Natural killer cell (primary cell): ENCODE data around the gene PDLIM4. TPM values are rescaled to one million over a fixed set of nuclear protein-coding genes. Genes with fewer than 3 reads are reported as not detected.

Experiments used
- ATAC-seq, 3 donors: fragments of 150-1000 bp in 2 of 3; fragments of 200-7000 bp in 1 of 3; cut with Tn5 transposase; 1 replicate in 1 of 3; 2 replicates in 2 of 3; pipeline ENCODE4 v1.10.0; 2021; ENCODE audit warnings: mild to moderate bottlenecking in 2 of 3, moderate library complexity in 2 of 3
- DNase-seq, 2 donors: peaks; one replicate each; pipeline versions ENCODE4 v3.0.0 to v3.0.0-alpha.2; 2013 to 2021; ENCODE audit warnings: mixed read lengths in 1 of 2
- H3K27ac ChIP-seq: one replicate; pipeline ENCODE4 v1.5.1; 2013; ENCODE audit warnings: mild to moderate bottlenecking, low read length
- H3K27me3 ChIP-seq: one replicate; pipeline ENCODE4 v1.6.1; 2013; ENCODE audit warnings: low read length; ENCODE audit not compliant: control insufficient read depth, insufficient read depth
- H3K36me3 ChIP-seq: one replicate; pipeline ENCODE4 v1.6.1; 2013; ENCODE audit warnings: low read length; ENCODE audit not compliant: control insufficient read depth, insufficient read depth
- H3K4me1 ChIP-seq: one replicate; pipeline ENCODE4 v1.6.1; 2013; ENCODE audit warnings: low read length; ENCODE audit not compliant: control insufficient read depth, insufficient read depth
- H3K4me3 ChIP-seq: one replicate; pipeline ENCODE4 v1.5.1; 2013; ENCODE audit warnings: low read length
- H3K9me3 ChIP-seq: one replicate; pipeline ENCODE4 v1.6.1; 2013; ENCODE audit warnings: low read length; ENCODE audit not compliant: control insufficient read depth, insufficient read depth
- H3K27ac Mint-ChIP-seq, 2 donors: one replicate each; pipeline ENCODE4 v1.8.0; 2022; ENCODE audit warnings: mild to moderate bottlenecking in 2 of 2, mixed read lengths in 2 of 2, moderate library complexity in 1 of 2
- H3K27me3 Mint-ChIP-seq, 2 donors: one replicate each; pipeline ENCODE4 v1.8.0; 2022; ENCODE audit warnings: low read depth in 2 of 2, mixed read lengths in 2 of 2
- H3K36me3 Mint-ChIP-seq: one replicate; pipeline ENCODE4 v1.8.0; 2022; ENCODE audit warnings: mixed read lengths
- H3K4me1 Mint-ChIP-seq, 2 donors: one replicate each; pipeline ENCODE4 v1.8.0; 2022; ENCODE audit warnings: mixed read lengths in 2 of 2
- H3K4me3 Mint-ChIP-seq: one replicate; pipeline ENCODE4 v1.8.0; 2022; ENCODE audit warnings: mild to moderate bottlenecking, moderate library complexity, mixed read lengths
- H3K9me3 Mint-ChIP-seq, 2 donors: one replicate each; pipeline ENCODE4 v1.8.0; 2022; ENCODE audit warnings: mixed read lengths in 2 of 2
- WGBS: methylation state at CpG from one replicate; pipeline ENCODE4 v1.1.7; 2013; ENCODE audit warnings: missing lambda C conversion rate; ENCODE audit not compliant: insufficient coverage; 5-methylcytosine and 5-hydroxymethylcytosine counted together
- intact Hi-C: fragments of 100-400 bp; cut with micrococcal nuclease; formaldehyde crosslinking; loops from one replicate; pipeline ENCODE4 v1.14.2; 2022
- total RNA-seq, 4 donors: library from RNA; stranded (reverse); fragments of 120-200 nt in 1 of 4; gene quantifications; one replicate each; pipeline versions ENCODE4 v1.2.3 to v1.2.4, GENCODE V29; 2013 to 2022
- TF ChIP-seq, protein P1 (sequence below): fragments of 200-600 bp; IDR thresholded peaks from one replicate; pipeline ENCODE4 v1.8.0; 2022; ENCODE audit warnings: antibody characterized with exemption

The PDLIM4 gene
- total RNA-seq, 3 donors from 2014 or later (not counting 1 experiment from before 2014, with no cell fraction given): not detected

DNA sequence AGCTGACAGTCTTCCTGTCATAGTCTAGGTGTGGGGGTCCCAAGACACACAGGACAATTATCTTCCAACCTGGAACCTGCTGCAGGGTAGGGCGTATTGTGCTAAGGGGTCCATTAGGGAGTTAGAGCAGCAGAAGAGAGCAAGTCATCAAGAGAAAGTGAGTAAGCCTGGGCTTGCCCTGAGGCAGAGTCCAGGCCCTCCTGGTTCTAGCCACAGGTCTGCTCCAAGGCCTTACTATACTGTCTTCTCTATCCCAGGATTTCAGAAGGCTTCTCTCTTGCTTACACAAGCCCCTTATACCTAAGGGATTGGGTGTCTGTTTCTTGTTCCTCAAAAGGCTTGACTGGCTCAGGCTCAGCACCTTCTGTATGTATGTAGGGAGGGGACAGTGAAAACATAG lies 37.5 kb upstream of the PDLIM4 start:
- no peaks in the 10 kb centered on the region for H3K36me3 Mint-ChIP-seq
- peaks cover 0 to 2% of the 10 kb centered on the region in 2 donors for H3K27me3 Mint-ChIP-seq
- ATAC-seq (no peak), DNase-seq (no peak)
- no peak overlapping the region for H3K27ac Mint-ChIP-seq
- intact Hi-C loops: no loop called here
- H3K4me1 Mint-ChIP-seq: no peaks in the 10 kb centered on the region
- Histone ChIP-seq H3K27ac (no peak overlapping the region), H3K27me3 (no peaks in the 10 kb centered on the region), H3K9me3 (no peaks in the 10 kb centered on the region), H3K4me1 (peaks cover 3% of the 10 kb centered on the region), H3K4me3 (no peak overlapping the region), H3K36me3 (no peaks in the 10 kb centered on the region)
- no peak overlapping the region for H3K4me3 Mint-ChIP-seq
- no peaks in the 10 kb centered on the region for H3K9me3 Mint-ChIP-seq
- WGBS: 85% methylated on average over 1 of the region's 1 CpG
- TF ChIP-seq, protein P1, sequence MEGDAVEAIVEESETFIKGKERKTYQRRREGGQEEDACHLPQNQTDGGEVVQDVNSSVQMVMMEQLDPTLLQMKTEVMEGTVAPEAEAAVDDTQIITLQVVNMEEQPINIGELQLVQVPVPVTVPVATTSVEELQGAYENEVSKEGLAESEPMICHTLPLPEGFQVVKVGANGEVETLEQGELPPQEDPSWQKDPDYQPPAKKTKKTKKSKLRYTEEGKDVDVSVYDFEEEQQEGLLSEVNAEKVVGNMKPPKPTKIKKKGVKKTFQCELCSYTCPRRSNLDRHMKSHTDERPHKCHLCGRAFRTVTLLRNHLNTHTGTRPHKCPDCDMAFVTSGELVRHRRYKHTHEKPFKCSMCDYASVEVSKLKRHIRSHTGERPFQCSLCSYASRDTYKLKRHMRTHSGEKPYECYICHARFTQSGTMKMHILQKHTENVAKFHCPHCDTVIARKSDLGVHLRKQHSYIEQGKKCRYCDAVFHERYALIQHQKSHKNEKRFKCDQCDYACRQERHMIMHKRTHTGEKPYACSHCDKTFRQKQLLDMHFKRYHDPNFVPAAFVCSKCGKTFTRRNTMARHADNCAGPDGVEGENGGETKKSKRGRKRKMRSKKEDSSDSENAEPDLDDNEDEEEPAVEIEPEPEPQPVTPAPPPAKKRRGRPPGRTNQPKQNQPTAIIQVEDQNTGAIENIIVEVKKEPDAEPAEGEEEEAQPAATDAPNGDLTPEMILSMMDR: no peak

DNA sequence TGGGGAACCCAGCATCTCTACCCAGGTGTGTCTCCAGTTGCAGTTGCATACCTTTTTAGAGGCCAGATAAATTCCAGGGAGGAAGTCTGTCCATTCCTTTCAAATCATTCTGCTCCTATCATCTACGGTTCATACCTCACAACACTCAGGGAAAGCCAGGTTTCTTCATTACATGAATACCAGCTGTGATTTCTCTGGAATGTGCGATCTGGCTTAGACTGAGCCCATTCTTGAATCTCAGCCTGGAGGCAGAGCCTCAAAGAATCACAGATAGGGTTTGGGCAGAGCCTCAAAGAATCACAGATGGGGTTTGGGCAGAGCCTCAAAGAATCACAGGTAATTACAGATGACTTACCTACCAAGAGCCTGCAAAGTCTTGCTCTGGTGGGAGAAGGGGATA lies 37.0 kb upstream of the PDLIM4 start:
- H3K27me3 Mint-ChIP-seq: peaks cover 3 to 7% of the 10 kb centered on the region in 2 donors
- 88% methylated on average over 2 of the region's 2 CpGs for WGBS
- Histone ChIP-seq H3K4me3 (no peak overlapping the region), H3K9me3 (no peaks in the 10 kb centered on the region), H3K27ac (no peak overlapping the region), H3K4me1 (peaks cover 3% of the 10 kb centered on the region), H3K36me3 (no peaks in the 10 kb centered on the region), H3K27me3 (no peaks in the 10 kb centered on the region)
- no peak overlapping the region for H3K27ac Mint-ChIP-seq
- no peak overlapping the region for H3K4me3 Mint-ChIP-seq
- TF ChIP-seq, protein P1: no peak
- DNase-seq (no peak), ATAC-seq (no peak)
- intact Hi-C loops: no loop called here
- no peaks in the 10 kb centered on the region for H3K36me3 Mint-ChIP-seq
- peaks cover 0 to 4% of the 10 kb centered on the region in 2 donors for H3K4me1 Mint-ChIP-seq
- H3K9me3 Mint-ChIP-seq: no peaks in the 10 kb centered on the region

DNA sequence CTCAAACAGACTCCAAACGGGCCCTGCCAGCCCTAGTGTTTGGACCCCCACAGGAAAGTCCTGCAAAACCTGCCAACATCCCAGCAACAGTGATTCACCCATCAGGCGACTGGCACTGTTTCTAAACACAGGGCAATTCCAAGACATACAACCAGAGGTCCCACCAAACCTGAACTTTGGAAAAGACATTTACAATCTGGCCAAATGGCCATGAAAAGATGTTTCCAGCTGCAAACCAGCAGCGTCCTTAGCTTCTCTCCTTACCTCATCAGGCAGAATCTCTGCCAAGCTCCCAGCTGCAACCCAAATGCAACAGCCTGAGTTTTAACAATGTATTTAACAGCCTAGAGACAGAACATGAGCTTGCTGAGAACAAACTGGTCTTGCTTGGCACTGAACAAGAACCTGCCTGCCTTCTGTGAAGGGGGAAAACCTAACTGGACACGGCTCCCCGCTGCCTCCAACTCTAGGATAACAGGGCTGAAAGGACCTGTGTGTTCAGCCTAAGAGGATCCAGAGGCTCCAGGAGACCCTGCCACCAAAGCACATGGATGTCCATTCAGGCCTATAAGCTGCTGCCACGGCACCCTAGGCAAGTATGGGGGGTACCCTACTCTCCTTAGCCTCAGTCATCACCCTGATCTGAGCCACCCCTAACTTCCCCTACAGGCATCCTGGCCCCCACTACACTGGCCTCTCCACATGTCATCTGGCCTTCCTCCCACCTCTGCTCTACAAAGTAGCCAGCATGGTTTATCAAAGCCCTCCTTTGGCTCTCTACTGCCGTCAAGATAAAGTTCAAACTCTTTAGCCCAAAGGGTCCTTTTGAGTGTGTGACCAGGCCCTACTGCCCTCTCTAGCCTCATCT lies 35.5 kb upstream of the PDLIM4 start:
- Histone ChIP-seq H3K27me3 (peaks cover 3% of the 10 kb centered on the region), H3K4me1 (peaks cover 6% of the 10 kb centered on the region), H3K9me3 (no peaks in the 10 kb centered on the region), H3K4me3 (no peak overlapping the region), H3K27ac (no peak overlapping the region), H3K36me3 (no peaks in the 10 kb centered on the region)
- ATAC-seq (no peak), DNase-seq (no peak)
- peaks cover 9 to 10% of the 10 kb centered on the region in 2 donors for H3K27me3 Mint-ChIP-seq
- no peaks in the 10 kb centered on the region for H3K36me3 Mint-ChIP-seq
- TF ChIP-seq, protein P1: no peak
- intact Hi-C loops: no loop called here
- H3K9me3 Mint-ChIP-seq: no peaks in the 10 kb centered on the region
- WGBS: 87% methylated on average over 7 of the region's 7 CpGs
- H3K4me3 Mint-ChIP-seq: no peak overlapping the region
- no peak overlapping the region for H3K27ac Mint-ChIP-seq
- H3K4me1 Mint-ChIP-seq: peaks cover 0 to 9% of the 10 kb centered on the region in 2 donors
